SK-N-SH treated with all-trans-retinoic acid at 6 μM for 48 hours (cell line): ENCODE measurements around the gene CDCA7L.

Experiments used
- ATAC-seq: fragments of 200-7000 bp; cut with Tn5 transposase; 3 replicates; pipeline ENCODE4 v1.9.1; 2020; ENCODE audit warnings: mild to moderate bottlenecking, moderate library complexity
- ARNTL ChIP-seq: fragments of 450-650 bp; formaldehyde crosslinking; IDR thresholded peaks from 2 replicates; pipeline ENCODE4 v1.5.0; 2020; ENCODE audit warnings: low read depth, mild to moderate bottlenecking, moderate library complexity, borderline replicate concordance
- BACH2 ChIP-seq: fragments of 250-450 bp; sonication (Bioruptor Pico); IDR thresholded peaks from 2 replicates; pipeline ENCODE4 v1.9.0; 2021; ENCODE audit warnings: mild to moderate bottlenecking, borderline replicate concordance
- CSDC2 ChIP-seq: fragments of 250-450 bp; sonication (Bioruptor Pico); IDR thresholded peaks from 2 replicates; pipeline ENCODE4 v1.5.0; 2020; ENCODE audit warnings: mild to moderate bottlenecking, moderate library complexity
- ESRRG ChIP-seq: fragments of 250-450 bp; sonication (Bioruptor Pico); IDR thresholded peaks from 2 replicates; pipeline ENCODE4 v1.6.1; 2021; ENCODE audit warnings: mild to moderate bottlenecking
- GLIS3 ChIP-seq: fragments of 250-450 bp; sonication (Bioruptor Pico); IDR thresholded peaks from 2 replicates; pipeline ENCODE4 v1.5.0; 2020; ENCODE audit warnings: mild to moderate bottlenecking, moderate library complexity
- ISL1 ChIP-seq: fragments of 250-450 bp; sonication (Bioruptor Pico); IDR thresholded peaks from 2 replicates; pipeline ENCODE4 v2.1.2; 2022; ENCODE audit warnings: mild to moderate bottlenecking, moderate library complexity
- OSR1 ChIP-seq: fragments of 250-450 bp; sonication (Bioruptor Pico); IDR thresholded peaks from 2 replicates; pipeline ENCODE4 v1.8.0; 2022; ENCODE audit warnings: moderate library complexity, mild to moderate bottlenecking, inconsistent platforms
- PPARA ChIP-seq: fragments of 250-450 bp; sonication (Bioruptor Pico); IDR thresholded peaks from 2 replicates; pipeline ENCODE4 v1.5.0; 2020; ENCODE audit warnings: mild to moderate bottlenecking, borderline replicate concordance
- RARB ChIP-seq: fragments of 250-450 bp; sonication (Bioruptor Pico); IDR thresholded peaks from 2 replicates; pipeline ENCODE4 v1.8.0; 2021; ENCODE audit warnings: mild to moderate bottlenecking, moderate library complexity
- SNAI2 ChIP-seq: fragments of 250-450 bp; sonication (Bioruptor Pico); IDR thresholded peaks from 2 replicates; pipeline ENCODE4 v1.5.0; 2020; ENCODE audit warnings: mild to moderate bottlenecking, moderate library complexity
- TCF4 ChIP-seq: fragments of 250-450 bp; sonication (Bioruptor Pico); IDR thresholded peaks from 2 replicates; pipeline ENCODE4 v1.8.0; 2021; ENCODE audit warnings: mild to moderate bottlenecking, moderate library complexity, borderline replicate concordance
- TOX ChIP-seq: fragments of 250-450 bp; sonication (Bioruptor Pico); IDR thresholded peaks from 2 replicates; pipeline ENCODE4 v1.8.0; 2021; ENCODE audit warnings: mild to moderate bottlenecking, moderate library complexity, borderline replicate concordance
- ZC3H10 ChIP-seq: fragments of 250-450 bp; sonication (Bioruptor Pico); IDR thresholded peaks from 2 replicates; pipeline ENCODE4 v1.5.1; 2021; ENCODE audit warnings: mild to moderate bottlenecking, moderate library complexity
- ZFP3 ChIP-seq: fragments of 250-450 bp; sonication (Bioruptor Pico); IDR thresholded peaks from 2 replicates; pipeline ENCODE4 v1.5.0; 2020; ENCODE audit warnings: mild to moderate bottlenecking, moderate library complexity
- ZFP30 ChIP-seq: fragments of 450-650 bp; formaldehyde crosslinking; IDR thresholded peaks from 2 replicates; pipeline ENCODE4 v1.5.0; 2022; ENCODE audit warnings: mild to moderate bottlenecking, moderate library complexity
- ZNF565 ChIP-seq: fragments of 450-650 bp; formaldehyde crosslinking; conservative IDR thresholded peaks from 2 replicates; pipeline ENCODE4 v1.5.0; 2020; ENCODE audit warnings: low read depth, mild to moderate bottlenecking, moderate library complexity
- ZNF70 ChIP-seq: fragments of 450-650 bp; formaldehyde crosslinking; IDR thresholded peaks from 2 replicates; pipeline ENCODE4 v1.5.0; 2020; ENCODE audit warnings: mild to moderate bottlenecking, moderate library complexity
- ZNF8 ChIP-seq: fragments of 450-650 bp; formaldehyde crosslinking; IDR thresholded peaks from 2 replicates; pipeline ENCODE4 v1.5.0; 2020; ENCODE audit warnings: mild to moderate bottlenecking, moderate library complexity
- TF ChIP-seq, protein P1 (sequence below): fragments of 250-450 bp; sonication (Bioruptor Pico); IDR thresholded peaks from 2 replicates; pipeline ENCODE4 v1.5.1; 2020; ENCODE audit warnings: low read depth, mild to moderate bottlenecking, moderate library complexity
- TF ChIP-seq, protein P2 (sequence below): fragments of 250-450 bp; sonication (Bioruptor Pico); IDR thresholded peaks from 2 replicates; pipeline ENCODE4 v1.8.0; 2020; ENCODE audit warnings: mild to moderate bottlenecking, moderate library complexity, borderline replicate concordance
- TF ChIP-seq, protein P3 (sequence below): fragments of 250-450 bp; sonication (Bioruptor Pico); IDR thresholded peaks from 2 replicates; pipeline ENCODE4 v1.5.1; 2021; ENCODE audit warnings: mild to moderate bottlenecking, moderate library complexity
- TF ChIP-seq, protein P4 (sequence below): fragments of 250-450 bp; sonication (Bioruptor Pico); IDR thresholded peaks from 2 replicates; pipeline ENCODE4 v1.8.0; 2021; ENCODE audit warnings: low read depth, mild to moderate bottlenecking, moderate library complexity, borderline replicate concordance
- TF ChIP-seq, protein P5 (sequence below): fragments of 250-450 bp; sonication (Bioruptor Pico); IDR thresholded peaks from 2 replicates; pipeline ENCODE4 v1.5.0; 2020; ENCODE audit warnings: mild to moderate bottlenecking, moderate library complexity

CDCA7L gene

DNA sequence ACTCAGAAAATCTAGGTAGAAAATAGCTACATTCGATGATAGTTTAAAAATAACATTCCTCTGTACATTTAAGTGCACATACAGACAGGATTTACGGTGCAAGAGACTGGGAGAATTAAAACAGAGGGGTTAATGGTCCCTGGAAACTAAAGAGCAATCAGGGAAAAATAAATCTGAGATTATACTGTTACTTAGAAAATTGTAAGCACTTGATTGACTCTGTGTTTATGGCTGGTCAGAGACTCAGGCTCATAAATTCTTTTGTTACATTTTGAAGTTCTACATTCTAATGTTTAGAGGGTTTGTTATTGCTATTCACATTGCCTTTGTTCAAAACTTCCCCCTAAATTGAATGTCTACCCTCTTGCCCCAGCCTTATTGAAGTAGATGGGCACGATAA, 54.4 kb downstream of the CDCA7L start:
- no peak for ATAC-seq

DNA sequence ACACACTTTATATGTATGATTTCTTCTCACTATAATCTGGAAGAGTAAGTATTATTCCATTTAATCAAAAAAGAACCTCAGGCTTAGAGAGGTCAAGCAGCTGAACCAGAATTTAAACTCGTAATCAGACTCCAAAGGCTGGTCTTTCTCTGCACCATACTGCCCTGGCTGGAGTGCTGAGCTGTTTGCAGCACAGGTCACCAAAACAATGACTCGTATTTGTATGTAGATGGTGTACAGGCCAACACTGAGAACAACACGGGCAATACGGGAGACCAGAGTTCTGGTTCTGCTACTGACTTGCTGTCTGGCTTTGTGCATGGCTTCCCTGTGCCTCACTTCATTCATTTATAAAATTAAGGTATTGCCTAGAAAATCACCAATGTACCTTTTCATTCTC, 57.9 kb downstream of the CDCA7L start:
- TF ChIP-seq ZNF70 (no peak), ZNF8 (CRISPR knock-in tag) (no peak), ESRRG (CRISPR knock-in tag) (no peak)
- TF ChIP-seq, all 23 proteins: peak for 0
- no peak for ATAC-seq

More for the DNA sequence above, 54.4 kb downstream of the CDCA7L start:
- TF ChIP-seq TOX (CRISPR knock-in tag): no peak
- no peak for TF ChIP-seq ZNF8 (CRISPR knock-in tag)
- TF ChIP-seq ESRRG (CRISPR knock-in tag): no peak
- no peak for TF ChIP-seq SNAI2 (CRISPR knock-in tag)
- TF ChIP-seq ZFP3: no peak
- no peak for TF ChIP-seq BACH2 (CRISPR knock-in tag)
- no peak for TF ChIP-seq RARB
- TF ChIP-seq CSDC2 (CRISPR knock-in tag): no peak
- no peak for TF ChIP-seq ZFP30 (CRISPR knock-in tag)
- no peak for TF ChIP-seq ZC3H10
- TF ChIP-seq, protein P1, sequence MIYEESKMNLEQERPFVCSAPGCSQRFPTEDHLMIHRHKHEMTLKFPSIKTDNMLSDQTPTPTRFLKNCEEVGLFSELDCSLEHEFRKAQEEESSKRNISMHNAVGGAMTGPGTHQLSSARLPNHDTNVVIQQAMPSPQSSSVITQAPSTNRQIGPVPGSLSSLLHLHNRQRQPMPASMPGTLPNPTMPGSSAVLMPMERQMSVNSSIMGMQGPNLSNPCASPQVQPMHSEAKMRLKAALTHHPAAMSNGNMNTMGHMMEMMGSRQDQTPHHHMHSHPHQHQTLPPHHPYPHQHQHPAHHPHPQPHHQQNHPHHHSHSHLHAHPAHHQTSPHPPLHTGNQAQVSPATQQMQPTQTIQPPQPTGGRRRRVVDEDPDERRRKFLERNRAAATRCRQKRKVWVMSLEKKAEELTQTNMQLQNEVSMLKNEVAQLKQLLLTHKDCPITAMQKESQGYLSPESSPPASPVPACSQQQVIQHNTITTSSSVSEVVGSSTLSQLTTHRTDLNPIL (CRISPR knock-in tag): no peak
- TF ChIP-seq PPARA (CRISPR knock-in tag): no peak
- no peak for TF ChIP-seq ZNF565 (CRISPR knock-in tag)
- TF ChIP-seq ISL1: no peak
- TF ChIP-seq GLIS3 (CRISPR knock-in tag): no peak
- TF ChIP-seq ZNF70: no peak
- no peak for TF ChIP-seq TCF4 (CRISPR knock-in tag)
- TF ChIP-seq OSR1 (CRISPR knock-in tag): no peak
- no peak for TF ChIP-seq ARNTL (CRISPR knock-in tag)
- TF ChIP-seq, protein P2, sequence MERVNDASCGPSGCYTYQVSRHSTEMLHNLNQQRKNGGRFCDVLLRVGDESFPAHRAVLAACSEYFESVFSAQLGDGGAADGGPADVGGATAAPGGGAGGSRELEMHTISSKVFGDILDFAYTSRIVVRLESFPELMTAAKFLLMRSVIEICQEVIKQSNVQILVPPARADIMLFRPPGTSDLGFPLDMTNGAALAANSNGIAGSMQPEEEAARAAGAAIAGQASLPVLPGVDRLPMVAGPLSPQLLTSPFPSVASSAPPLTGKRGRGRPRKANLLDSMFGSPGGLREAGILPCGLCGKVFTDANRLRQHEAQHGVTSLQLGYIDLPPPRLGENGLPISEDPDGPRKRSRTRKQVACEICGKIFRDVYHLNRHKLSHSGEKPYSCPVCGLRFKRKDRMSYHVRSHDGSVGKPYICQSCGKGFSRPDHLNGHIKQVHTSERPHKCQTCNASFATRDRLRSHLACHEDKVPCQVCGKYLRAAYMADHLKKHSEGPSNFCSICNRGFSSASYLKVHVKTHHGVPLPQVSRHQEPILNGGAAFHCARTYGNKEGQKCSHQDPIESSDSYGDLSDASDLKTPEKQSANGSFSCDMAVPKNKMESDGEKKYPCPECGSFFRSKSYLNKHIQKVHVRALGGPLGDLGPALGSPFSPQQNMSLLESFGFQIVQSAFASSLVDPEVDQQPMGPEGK (CRISPR knock-in tag): no peak

DNA sequence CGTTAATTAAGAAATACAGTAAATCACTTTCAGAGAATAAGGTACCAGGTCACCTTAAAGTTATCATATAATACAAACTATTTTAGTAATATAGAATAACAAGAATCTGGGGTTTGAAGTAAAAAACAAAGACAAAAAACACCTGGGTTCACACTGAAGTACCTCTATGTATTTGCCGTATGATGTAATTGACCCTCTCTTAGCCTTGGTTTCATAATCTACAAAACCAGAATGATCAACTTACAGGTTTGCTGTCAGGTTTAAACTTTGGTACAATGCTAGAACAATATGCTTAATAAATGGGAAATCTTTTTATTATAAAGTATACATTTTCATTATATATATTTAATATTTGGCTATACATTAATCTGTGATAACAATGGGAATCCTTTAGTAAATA, 58.3 kb downstream of the CDCA7L start:
- TF ChIP-seq, protein P3, sequence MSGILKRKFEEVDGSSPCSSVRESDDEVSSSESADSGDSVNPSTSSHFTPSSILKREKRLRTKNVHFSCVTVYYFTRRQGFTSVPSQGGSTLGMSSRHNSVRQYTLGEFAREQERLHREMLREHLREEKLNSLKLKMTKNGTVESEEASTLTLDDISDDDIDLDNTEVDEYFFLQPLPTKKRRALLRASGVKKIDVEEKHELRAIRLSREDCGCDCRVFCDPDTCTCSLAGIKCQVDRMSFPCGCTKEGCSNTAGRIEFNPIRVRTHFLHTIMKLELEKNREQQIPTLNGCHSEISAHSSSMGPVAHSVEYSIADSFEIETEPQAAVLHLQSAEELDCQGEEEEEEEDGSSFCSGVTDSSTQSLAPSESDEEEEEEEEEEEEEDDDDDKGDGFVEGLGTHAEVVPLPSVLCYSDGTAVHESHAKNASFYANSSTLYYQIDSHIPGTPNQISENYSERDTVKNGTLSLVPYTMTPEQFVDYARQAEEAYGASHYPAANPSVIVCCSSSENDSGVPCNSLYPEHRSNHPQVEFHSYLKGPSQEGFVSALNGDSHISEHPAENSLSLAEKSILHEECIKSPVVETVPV (CRISPR knock-in tag): no peak
- TF ChIP-seq, protein P4, sequence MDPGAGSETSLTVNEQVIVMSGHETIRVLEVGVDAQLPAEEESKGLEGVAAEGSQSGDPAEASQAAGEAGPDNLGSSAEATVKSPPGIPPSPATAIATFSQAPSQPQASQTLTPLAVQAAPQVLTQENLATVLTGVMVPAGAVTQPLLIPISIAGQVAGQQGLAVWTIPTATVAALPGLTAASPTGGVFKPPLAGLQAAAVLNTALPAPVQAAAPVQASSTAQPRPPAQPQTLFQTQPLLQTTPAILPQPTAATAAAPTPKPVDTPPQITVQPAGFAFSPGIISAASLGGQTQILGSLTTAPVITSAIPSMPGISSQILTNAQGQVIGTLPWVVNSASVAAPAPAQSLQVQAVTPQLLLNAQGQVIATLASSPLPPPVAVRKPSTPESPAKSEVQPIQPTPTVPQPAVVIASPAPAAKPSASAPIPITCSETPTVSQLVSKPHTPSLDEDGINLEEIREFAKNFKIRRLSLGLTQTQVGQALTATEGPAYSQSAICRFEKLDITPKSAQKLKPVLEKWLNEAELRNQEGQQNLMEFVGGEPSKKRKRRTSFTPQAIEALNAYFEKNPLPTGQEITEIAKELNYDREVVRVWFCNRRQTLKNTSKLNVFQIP (CRISPR knock-in tag): no peak
- TF ChIP-seq, protein P5, sequence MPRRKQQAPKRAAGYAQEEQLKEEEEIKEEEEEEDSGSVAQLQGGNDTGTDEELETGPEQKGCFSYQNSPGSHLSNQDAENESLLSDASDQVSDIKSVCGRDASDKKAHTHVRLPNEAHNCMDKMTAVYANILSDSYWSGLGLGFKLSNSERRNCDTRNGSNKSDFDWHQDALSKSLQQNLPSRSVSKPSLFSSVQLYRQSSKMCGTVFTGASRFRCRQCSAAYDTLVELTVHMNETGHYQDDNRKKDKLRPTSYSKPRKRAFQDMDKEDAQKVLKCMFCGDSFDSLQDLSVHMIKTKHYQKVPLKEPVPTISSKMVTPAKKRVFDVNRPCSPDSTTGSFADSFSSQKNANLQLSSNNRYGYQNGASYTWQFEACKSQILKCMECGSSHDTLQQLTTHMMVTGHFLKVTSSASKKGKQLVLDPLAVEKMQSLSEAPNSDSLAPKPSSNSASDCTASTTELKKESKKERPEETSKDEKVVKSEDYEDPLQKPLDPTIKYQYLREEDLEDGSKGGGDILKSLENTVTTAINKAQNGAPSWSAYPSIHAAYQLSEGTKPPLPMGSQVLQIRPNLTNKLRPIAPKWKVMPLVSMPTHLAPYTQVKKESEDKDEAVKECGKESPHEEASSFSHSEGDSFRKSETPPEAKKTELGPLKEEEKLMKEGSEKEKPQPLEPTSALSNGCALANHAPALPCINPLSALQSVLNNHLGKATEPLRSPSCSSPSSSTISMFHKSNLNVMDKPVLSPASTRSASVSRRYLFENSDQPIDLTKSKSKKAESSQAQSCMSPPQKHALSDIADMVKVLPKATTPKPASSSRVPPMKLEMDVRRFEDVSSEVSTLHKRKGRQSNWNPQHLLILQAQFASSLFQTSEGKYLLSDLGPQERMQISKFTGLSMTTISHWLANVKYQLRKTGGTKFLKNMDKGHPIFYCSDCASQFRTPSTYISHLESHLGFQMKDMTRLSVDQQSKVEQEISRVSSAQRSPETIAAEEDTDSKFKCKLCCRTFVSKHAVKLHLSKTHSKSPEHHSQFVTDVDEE: no peak
- TF ChIP-seq SNAI2 (CRISPR knock-in tag) (no peak), RARB (no peak), CSDC2 (CRISPR knock-in tag) (no peak), ZNF70 (no peak), GLIS3 (CRISPR knock-in tag) (no peak), ZFP3 (no peak)
- ATAC-seq: no peak
